AG09319 (cell line): ENCODE results near the gene ELL2.
"Not testable (repeated sequence)": the region's sequence is repeated elsewhere in the genome, so short reads cannot be mapped to it uniquely, and the experiment has no call there.

Experiments
- DNase-seq: peaks from one replicate; pipeline ENCODE4 v3.0.0-alpha.2; 2010; ENCODE audit warnings: low read depth; ENCODE audit errors: extremely low read depth
- TF ChIP-seq, protein P1 (sequence below): IDR thresholded peaks from 2 replicates; pipeline ENCODE4 v1.5.1; 2011; ENCODE audit warnings: low read depth, mild to moderate bottlenecking, inconsistent platforms, low read length, moderate library complexity

Gene ELL2

DNA sequence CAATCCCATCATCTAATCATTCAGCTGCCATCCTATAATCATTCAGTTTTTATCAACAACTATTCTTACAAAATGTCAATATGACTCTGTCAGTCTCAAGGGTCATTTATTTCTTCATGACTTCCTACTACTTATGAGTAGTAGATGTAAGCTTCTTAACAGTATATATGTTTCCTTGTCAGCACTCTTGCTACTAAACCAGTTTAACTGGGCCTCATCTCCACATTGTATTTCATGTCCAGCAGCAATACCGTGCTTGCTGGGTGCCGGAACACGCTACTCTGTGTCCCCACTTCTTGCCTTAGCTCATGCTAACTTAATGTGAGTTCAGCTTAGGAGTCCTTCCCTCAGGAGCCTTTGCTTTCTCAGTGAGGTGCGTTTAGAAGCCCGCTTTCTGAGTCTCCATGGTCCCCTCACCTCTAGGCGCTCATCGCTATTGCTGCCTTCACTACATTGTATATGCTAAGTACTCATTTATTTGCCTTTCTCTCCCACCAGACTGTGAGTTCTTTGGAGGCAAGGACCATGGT lies 32.9 kb downstream of the ELL2 start:
- DNase-seq: no peak
- TF ChIP-seq, protein P1, sequence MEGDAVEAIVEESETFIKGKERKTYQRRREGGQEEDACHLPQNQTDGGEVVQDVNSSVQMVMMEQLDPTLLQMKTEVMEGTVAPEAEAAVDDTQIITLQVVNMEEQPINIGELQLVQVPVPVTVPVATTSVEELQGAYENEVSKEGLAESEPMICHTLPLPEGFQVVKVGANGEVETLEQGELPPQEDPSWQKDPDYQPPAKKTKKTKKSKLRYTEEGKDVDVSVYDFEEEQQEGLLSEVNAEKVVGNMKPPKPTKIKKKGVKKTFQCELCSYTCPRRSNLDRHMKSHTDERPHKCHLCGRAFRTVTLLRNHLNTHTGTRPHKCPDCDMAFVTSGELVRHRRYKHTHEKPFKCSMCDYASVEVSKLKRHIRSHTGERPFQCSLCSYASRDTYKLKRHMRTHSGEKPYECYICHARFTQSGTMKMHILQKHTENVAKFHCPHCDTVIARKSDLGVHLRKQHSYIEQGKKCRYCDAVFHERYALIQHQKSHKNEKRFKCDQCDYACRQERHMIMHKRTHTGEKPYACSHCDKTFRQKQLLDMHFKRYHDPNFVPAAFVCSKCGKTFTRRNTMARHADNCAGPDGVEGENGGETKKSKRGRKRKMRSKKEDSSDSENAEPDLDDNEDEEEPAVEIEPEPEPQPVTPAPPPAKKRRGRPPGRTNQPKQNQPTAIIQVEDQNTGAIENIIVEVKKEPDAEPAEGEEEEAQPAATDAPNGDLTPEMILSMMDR: no peak

DNA sequence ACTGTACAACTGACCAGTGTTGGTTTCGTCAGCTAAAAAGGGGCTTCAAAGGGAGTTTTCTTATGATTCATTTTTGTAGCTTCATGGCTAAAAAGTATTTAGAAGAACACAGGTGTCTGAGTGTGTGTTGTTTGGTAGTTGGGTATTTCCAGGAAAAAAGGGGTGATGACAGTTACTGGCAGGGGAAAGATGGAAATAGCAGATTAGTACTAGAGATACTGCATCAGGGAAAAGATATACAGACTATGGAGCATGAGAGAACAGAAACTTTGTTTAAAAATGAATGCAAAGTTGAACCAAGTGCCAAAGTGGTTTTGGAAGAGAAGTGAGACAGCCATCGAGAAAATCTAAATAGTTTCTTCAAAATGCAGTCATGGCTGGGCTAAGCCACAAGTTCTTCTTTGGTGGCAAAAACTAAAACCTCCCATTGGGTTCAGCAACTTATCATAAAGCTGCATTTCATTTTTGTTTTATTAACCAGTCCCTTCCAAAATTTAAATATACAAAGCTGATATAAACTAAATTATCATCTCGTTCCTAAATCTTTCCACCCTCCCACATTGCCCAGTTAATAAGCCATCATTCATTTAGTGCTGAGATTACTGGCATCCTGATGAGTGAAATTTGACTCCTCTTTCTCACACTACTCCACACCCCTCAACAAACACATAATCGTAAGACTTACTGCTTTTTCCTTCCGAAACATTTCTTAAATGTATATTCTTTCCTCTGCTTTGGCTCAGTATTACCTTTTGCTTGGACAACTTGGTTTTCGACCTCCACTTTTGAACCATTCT lies 33.5 kb downstream of the ELL2 start:
- no peak for DNase-seq
- TF ChIP-seq, protein P1: no peak

DNA sequence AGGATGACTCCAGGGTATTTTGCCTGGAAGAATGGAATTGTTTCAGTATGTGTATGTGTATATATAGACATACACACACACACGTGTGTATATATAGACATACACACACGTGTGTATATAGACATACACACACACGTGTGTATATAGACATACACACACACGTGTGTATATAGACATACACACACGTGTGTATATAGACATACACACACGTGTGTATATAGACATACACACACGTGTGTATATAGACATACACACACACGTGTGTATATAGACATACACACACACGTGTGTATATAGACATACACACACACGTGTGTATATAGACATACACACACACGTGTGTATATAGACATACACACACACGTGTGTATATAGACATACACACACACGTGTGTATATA lies 34.4 kb downstream of the ELL2 start:
- not testable (repeated sequence) for DNase-seq

DNA sequence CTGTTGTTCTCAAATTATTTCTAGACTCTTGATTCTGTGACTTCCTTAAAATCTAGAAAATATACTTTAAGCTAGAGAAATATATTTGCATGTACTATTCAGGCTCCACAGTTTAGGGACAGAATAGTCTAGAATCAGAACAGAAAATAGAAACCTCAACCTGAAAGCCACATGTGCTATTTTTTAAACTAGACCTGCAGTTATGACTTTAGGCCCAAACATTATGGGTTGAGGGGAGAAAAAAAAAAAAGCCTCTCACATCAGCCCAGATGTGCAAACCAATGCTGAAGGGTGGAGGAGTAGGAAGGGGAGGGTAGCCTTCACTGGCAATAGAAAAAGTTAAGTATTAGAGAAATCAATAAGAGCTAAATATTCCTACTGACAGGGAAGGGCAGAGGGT lies 35.7 kb downstream of the ELL2 start:
- DNase-seq: no peak
- TF ChIP-seq, protein P1: no peak

DNA sequence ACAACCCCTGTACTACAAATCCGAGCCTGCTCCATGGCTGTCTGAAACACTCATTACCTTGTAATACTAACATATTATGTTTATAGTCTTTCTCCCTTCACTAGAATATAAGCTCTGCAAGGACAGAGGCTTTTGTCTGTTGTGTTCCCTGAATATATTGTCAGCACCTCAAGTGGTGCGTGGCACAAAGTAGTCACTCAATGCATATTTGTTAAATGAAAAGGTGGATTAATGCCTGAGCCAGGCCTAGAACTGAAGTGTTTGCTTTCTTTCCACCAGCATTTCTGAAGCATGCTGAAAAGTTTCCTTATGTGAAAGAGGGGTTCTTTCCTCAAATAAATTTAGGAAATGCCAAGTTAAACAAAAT lies 36.3 kb downstream of the ELL2 start:
- no peak for DNase-seq

DNA sequence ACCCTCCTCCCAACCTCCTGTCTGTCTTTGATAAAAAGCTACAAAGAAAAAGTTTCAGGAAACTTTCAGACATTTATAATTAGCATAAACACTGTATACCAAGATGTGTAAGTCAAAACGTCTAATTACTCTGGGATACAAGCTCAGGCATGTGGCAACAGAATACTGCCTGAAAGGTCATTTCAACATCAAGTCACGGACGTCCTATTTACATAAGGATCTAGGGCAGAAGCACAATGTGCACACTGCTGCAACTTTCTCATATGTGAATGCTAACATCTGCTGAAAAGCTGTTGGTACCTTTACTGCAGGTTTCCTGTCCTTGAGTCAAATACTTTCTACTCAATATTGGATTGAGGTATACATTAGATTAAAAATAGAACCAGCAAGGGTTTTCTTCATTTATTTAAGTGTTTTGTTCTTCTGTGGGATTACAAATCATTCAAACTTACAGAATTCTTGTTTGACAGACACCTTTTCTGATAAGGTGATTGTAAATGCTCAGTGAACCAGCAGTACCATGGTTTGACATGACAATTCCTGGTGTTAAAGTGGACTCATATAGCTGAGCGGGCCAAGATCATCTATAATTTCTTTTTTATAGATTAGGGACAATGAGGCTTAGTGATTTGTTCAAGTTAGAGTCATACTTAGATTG lies 36.8 kb downstream of the ELL2 start:
- TF ChIP-seq, protein P1: no peak
- peak; percentile 19 for DNase-seq

More for the DNA sequence above, 36.3 kb downstream of the ELL2 start:
- TF ChIP-seq, protein P1: no peak

DNA sequence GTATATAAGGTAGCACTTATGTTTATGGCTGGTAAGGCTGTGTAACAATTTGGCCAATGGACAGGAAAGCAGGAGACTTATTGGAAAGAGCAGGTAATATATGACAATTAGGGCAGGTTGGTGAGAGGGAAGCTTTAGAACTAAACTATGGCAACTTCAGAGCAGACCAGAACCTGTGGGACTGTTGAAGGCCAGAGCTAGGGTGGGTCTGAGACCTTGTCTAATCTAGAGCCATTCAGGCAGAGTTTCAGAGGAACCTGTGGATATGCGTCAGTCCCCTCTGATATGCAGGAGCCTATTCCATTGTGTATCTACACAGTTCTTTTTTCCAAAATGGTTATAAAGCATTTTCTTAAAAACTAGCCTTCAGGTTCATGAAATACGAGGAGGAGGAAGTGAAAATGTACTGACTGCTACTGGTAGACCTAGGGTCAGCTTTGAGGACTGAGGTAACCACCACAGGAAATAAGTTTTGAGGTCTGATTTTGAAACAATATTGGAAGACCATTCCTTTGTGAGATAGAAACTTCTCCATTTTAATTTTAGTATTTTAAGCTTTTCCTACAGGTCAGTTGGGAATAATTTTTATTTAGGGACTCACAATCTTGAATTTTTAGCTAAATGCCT lies 37.6 kb downstream of the ELL2 start:
- TF ChIP-seq, protein P1: no peak
- DNase-seq: no peak
